Measurements from ENCODE around the gene NDOR1.

NDOR1 gene

GRCh38 chr9:137183980-137184595 lies 21.4 kb upstream of the NDOR1 start:
- DNase-seq: no peak

- no peak for DNase-seq
These were observed 20.4 kb upstream of the NDOR1 start for GRCh38 chr9:137184881-137185660.

- no peak for DNase-seq
These were observed 19.6 kb upstream of the NDOR1 start for GRCh38 chr9:137185921-137186320.

- DNase-seq: no peak
These were observed 19.1 kb upstream of the NDOR1 start for GRCh38 chr9:137186385-137186784.

- DNase-seq: no peak
These were observed 18.1 kb upstream of the NDOR1 start for GRCh38 chr9:137187386-137187785.

- no peak for DNase-seq
These were observed 17.4 kb upstream of the NDOR1 start for GRCh38 chr9:137188086-137188489.

- peak; percentile 88 for DNase-seq
These were observed 16.8 kb upstream of the NDOR1 start, which contains the start of the genes ANAPC2 and SSNA1 for GRCh38 chr9:137188490-137189296. TSS of gene ANAPC2 (minus strand) at chr9:137188560. CDS start at chr9:137188532, 28 bp downstream. TSS of gene SSNA1 (plus strand) at chr9:137188676. CDS start at chr9:137188727, 51 bp downstream.

- no peak for DNase-seq
These were observed 15.9 kb upstream of the NDOR1 start for GRCh38 chr9:137189297-137190295.

GRCh38 chr9:137190315-137190856 lies 15.1 kb upstream of the NDOR1 start:
- DNase-seq: no peak

- DNase-seq: no peak
These were observed 14.3 kb upstream of the NDOR1 start for GRCh38 chr9:137191245-137191644.

GRCh38 chr9:137191691-137192447 lies 13.6 kb upstream of the NDOR1 start:
- no peak for DNase-seq

- DNase-seq: no peak
These were observed 13.1 kb upstream of the NDOR1 start for GRCh38 chr9:137192448-137192780.

- DNase-seq: no peak
These were observed 12.6 kb upstream of the NDOR1 start for GRCh38 chr9:137192859-137193258.

- DNase-seq: no peak
These were observed 11.7 kb upstream of the NDOR1 start for GRCh38 chr9:137193771-137194170.

- no peak for DNase-seq
These were observed 11.1 kb upstream of the NDOR1 start for GRCh38 chr9:137194388-137194787.

GRCh38 chr9:137194909-137195308 lies 10.6 kb upstream of the NDOR1 start:
- DNase-seq: no peak

GRCh38 chr9:137195525-137196220 lies 9.8 kb upstream of the NDOR1 start:
- no peak for DNase-seq

GRCh38 chr9:137198051-137198901 lies 7.2 kb upstream of the NDOR1 start:
- no peak for DNase-seq

- no peak for DNase-seq
These were observed 6.6 kb upstream of the NDOR1 start for GRCh38 chr9:137198902-137199283.

Data from MV-4-11 (cell line).